ENCODE results near the gene IFITM10. TPM values are rescaled to one million over a fixed set of nuclear protein-coding genes. Genes with fewer than 3 reads are reported as not detected.

Gene IFITM10
- total RNA-seq, 1 donor, result 2.2 TPM

DNA sequence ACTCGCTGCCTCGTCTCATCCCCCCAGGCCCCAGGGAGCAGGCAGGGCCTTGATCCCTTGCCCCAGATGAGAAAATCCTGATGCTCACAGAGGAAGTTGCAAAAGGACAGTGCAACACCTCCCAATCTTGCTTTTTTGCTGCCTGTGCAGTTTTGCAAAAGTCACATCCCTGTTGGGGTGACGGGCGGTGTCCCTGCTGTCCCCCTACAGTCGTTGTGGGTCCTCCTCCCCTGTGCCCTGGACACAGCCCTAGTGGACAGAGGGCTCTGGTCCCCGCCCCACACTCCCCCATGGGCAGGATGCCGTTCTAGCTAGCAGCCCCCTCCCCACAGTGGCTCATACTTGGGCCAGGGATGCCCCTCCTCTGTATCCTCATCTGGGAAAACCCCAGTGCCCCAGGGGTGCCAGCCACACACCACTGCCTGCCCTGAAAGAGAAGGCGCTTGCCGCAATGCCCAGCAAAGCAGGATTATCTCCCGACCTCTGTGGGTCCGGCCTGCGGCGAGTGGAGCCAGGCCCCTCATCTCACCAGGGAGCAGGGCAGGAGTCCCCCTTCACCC is 31.7 kb upstream of the IFITM10 start:
- TF ChIP-seq, protein P1, sequence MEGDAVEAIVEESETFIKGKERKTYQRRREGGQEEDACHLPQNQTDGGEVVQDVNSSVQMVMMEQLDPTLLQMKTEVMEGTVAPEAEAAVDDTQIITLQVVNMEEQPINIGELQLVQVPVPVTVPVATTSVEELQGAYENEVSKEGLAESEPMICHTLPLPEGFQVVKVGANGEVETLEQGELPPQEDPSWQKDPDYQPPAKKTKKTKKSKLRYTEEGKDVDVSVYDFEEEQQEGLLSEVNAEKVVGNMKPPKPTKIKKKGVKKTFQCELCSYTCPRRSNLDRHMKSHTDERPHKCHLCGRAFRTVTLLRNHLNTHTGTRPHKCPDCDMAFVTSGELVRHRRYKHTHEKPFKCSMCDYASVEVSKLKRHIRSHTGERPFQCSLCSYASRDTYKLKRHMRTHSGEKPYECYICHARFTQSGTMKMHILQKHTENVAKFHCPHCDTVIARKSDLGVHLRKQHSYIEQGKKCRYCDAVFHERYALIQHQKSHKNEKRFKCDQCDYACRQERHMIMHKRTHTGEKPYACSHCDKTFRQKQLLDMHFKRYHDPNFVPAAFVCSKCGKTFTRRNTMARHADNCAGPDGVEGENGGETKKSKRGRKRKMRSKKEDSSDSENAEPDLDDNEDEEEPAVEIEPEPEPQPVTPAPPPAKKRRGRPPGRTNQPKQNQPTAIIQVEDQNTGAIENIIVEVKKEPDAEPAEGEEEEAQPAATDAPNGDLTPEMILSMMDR (IDR thresholded peaks at IDR 0.05; ENCODE audit: insufficient read depth, low read length), result no peak
- DNase-seq (ENCODE audit: low read depth), result no peak
- H3K4me3 ChIP-seq (ENCODE audit: low read depth, low read length), result no peak overlapping the region

GRCh38 chr11:1781593-1781975 is 31.2 kb upstream of the IFITM10 start:
- no peak for DNase-seq (ENCODE audit: low read depth)
- no peak overlapping the region for H3K4me3 ChIP-seq (ENCODE audit: low read depth, low read length)
- TF ChIP-seq, protein P1 (IDR thresholded peaks at IDR 0.05; ENCODE audit: insufficient read depth, low read length), result no peak

DNA sequence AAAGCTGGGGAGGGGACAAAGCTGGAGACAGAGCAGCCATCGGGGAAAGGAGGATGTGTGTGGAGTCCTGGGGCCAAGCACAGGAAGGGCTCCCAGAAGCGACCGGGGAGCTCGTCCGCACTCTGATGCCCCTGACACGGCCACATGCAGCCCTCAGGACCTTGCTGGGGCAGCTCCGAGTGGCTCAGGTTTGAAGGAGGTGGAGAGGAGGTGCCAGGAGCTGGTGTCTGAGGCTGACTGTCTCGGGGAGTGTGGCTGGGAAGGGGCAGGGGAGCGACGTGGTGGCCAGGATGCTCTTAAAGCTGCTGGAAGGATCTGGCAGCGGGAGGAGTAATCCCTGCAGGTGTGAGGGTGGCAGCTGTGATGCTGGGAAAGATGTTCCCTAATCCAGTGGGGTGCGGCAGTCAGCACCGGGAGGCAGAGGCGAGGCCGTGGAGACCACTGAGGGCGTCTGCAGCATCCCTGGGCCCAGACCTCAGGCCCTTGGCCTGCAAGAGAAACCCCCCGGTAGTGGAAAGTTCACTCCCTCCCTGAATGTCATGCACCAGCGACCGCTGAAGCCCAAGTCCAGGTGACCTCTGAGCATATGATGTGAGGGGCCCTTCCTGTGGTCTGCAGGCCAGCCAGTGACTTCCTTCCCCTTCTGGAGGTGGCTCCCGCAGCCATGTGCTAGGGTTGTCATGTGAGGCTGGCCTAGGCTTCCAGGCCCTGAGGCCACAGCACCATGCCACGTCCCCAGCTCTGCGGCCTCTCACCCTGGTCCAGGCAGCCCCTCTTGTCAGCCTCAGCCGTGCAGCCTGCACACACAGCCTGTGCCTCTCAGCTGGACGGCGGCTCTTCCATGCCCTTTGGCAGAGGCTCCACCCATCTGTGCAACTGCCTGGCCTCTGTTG is 30.6 kb upstream of the IFITM10 start:
- DNase-seq (ENCODE audit: low read depth), result no peak
- TF ChIP-seq, protein P1 (IDR thresholded peaks at IDR 0.05; ENCODE audit: insufficient read depth, low read length), result no peak
- no peak overlapping the region for H3K4me3 ChIP-seq (ENCODE audit: low read depth, low read length)

GRCh38 chr11:1779806-1780699 is 29.7 kb upstream of the IFITM10 start:
- no peak for DNase-seq (ENCODE audit: low read depth)
- no peak overlapping the region for H3K4me3 ChIP-seq (ENCODE audit: low read depth, low read length)
- TF ChIP-seq, protein P1 (IDR thresholded peaks at IDR 0.05; ENCODE audit: insufficient read depth, low read length), result no peak

GRCh38 chr11:1779034-1779805 is 28.8 kb upstream of the IFITM10 start:
- H3K4me3 ChIP-seq (ENCODE audit: low read depth, low read length), result no peak overlapping the region
- TF ChIP-seq, protein P1 (IDR thresholded peaks at IDR 0.05; ENCODE audit: insufficient read depth, low read length), result no peak
- no peak for DNase-seq (ENCODE audit: low read depth)

Data from fibroblast of the aortic adventitia (primary cell).